ENCODE measurements around the gene RHOT2. TPM values are rescaled to one million over a fixed set of nuclear protein-coding genes. Genes with fewer than 3 reads are reported as not detected.

RHOT2 gene
- total RNA-seq, 1 experiment from 2014 or later: 98.5 TPM

- no peak for TF ChIP-seq CEBPB (IDR thresholded peaks at IDR 0.05; ENCODE audit: low read depth)
- TF ChIP-seq, protein P1, sequence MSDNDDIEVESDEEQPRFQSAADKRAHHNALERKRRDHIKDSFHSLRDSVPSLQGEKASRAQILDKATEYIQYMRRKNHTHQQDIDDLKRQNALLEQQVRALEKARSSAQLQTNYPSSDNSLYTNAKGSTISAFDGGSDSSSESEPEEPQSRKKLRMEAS (IDR thresholded peaks at IDR 0.05): no peak
- TF ChIP-seq SP1 (IDR thresholded peaks at IDR 0.05; ENCODE audit: low read depth): no peak
- TF ChIP-seq EZH2phosphoT487 (IDR thresholded peaks at IDR 0.05; ENCODE audit: borderline replicate concordance): no peak
- no peak for TF ChIP-seq RAD21 (IDR thresholded peaks at IDR 0.05; ENCODE audit: low read depth)
- no peak for TF ChIP-seq ZFX (IDR thresholded peaks at IDR 0.05)
- no peak for TF ChIP-seq CBX3 (IDR thresholded peaks at IDR 0.05; ENCODE audit: low read depth)
- no peak for TF ChIP-seq POLR2AphosphoS5 (IDR thresholded peaks at IDR 0.05; ENCODE audit: low read depth, low read length)
- TF ChIP-seq ELF1 (IDR thresholded peaks at IDR 0.05; ENCODE audit: borderline replicate concordance, low read depth): no peak
- TF ChIP-seq POLR2A (IDR thresholded peaks at IDR 0.05; ENCODE audit: borderline replicate concordance, extremely low read depth, insufficient read depth, insufficient read length): no peak
- TF ChIP-seq YY1 (IDR thresholded peaks at IDR 0.05; ENCODE audit: extremely low read depth, insufficient replicate concordance, low read depth, low read length): no peak
- no peak for TF ChIP-seq REST (IDR thresholded peaks at IDR 0.05; ENCODE audit: low read depth)
- no TSS peak for BruUV-seq (replicated peaks)
- Histone ChIP-seq H4K20me1 (ENCODE audit: insufficient read depth) (no peaks in the 10 kb centered on the region), H3K27me3 (ENCODE audit: insufficient read depth, low read length) (no peaks in the 10 kb centered on the region), H3K27ac (ENCODE audit: low read depth, low read length) (no peak overlapping the region), H2AFZ (ENCODE audit: low read depth, low read length, poor library complexity, severe bottlenecking) (no peak overlapping the region), H3K4me3 (replicated peaks in 1 of 2; ENCODE audit: low read depth in 1 of 2, low read length in 2 of 2) (no peak overlapping the region), H3K9me3 (ENCODE audit: control insufficient read depth in 1 of 2, insufficient read depth in 1 of 2, low read depth in 1 of 2, low read length in 2 of 2) (no peaks in the 10 kb centered on the region), H3K36me3 (ENCODE audit: control insufficient read depth in 1 of 2, insufficient read depth in 2 of 2, low read length in 2 of 2) (peaks cover 0 to 4% of the 10 kb centered on the region in 2 experiments; a peak in 1 of 4 replicates), H3K9me2 (ENCODE audit: insufficient read depth) (no peaks in the 10 kb centered on the region), H3K9ac (ENCODE audit: low read length) (no peak overlapping the region), H3K4me2 (ENCODE audit: low read length) (no peak overlapping the region), H3K4me1 (ENCODE audit: control insufficient read depth in 1 of 2, insufficient read depth in 2 of 2, low read length in 2 of 2) (peaks cover 0 to 10% of the 10 kb centered on the region in 2 experiments; a peak in 1 of 4 replicates), H3K79me2 (ENCODE audit: insufficient read depth, low read length) (peaks cover 26% of the 10 kb centered on the region)
- DNase-seq (ENCODE audit: low read depth, low spot score) (no peak), ATAC-seq (no peak)
- ChIA-PET CTCF (no interaction called here), RAD21 (ENCODE audit: low non-redundant PET in 1 of 2, low total read pairs in 2 of 2, uncharacterized antibody in 2 of 2, unreplicated experiment in 2 of 2) (no interaction called here), POLR2A (no interaction called here)
- intact Hi-C loops (cut with micrococcal nuclease): no loop called here
Measured at GRCh38 chr16:670485-671352, 2.8 kb downstream of the RHOT2 start.

Measured in HCT116 (cell line).